Osteocyte (in vitro differentiated cells): ENCODE results near the gene DNM1. TPM values are rescaled to one million over a fixed set of nuclear protein-coding genes. Genes with fewer than 3 reads are reported as not detected.

Experiments
- DNase-seq: peaks from one replicate; pipeline ENCODE4 v3.0.0; 2021; ENCODE audit warnings: mixed read lengths; ENCODE audit not compliant: unreplicated experiment; ENCODE audit errors: extremely low spot score
- H3K27ac Mint-ChIP-seq: one replicate; pipeline ENCODE4 v1.8.0; 2021; ENCODE audit warnings: mild to moderate bottlenecking, mixed read lengths; ENCODE audit not compliant: unreplicated experiment
- H3K27me3 Mint-ChIP-seq: one replicate; pipeline ENCODE4 v1.8.0; 2021; ENCODE audit warnings: mixed read lengths; ENCODE audit not compliant: unreplicated experiment
- H3K36me3 Mint-ChIP-seq: one replicate; pipeline ENCODE4 v1.8.0; 2021; ENCODE audit warnings: mixed read lengths; ENCODE audit not compliant: unreplicated experiment
- H3K4me1 Mint-ChIP-seq: one replicate; pipeline ENCODE4 v1.8.0; 2021; ENCODE audit warnings: mixed read lengths; ENCODE audit not compliant: unreplicated experiment
- H3K4me3 Mint-ChIP-seq: one replicate; pipeline ENCODE4 v1.8.0; 2021; ENCODE audit warnings: mild to moderate bottlenecking, moderate library complexity, mixed read lengths; ENCODE audit not compliant: unreplicated experiment
- H3K9me3 Mint-ChIP-seq: one replicate; pipeline ENCODE4 v1.8.0; 2021; ENCODE audit warnings: mixed read lengths; ENCODE audit not compliant: unreplicated experiment
- CTCF ChIP-seq: fragments of 200-600 bp; sonication (generic); IDR thresholded peaks from 2 replicates; pipeline ENCODE4 v1.5.0; 2021; ENCODE audit warnings: antibody characterized with exemption, mild to moderate bottlenecking, moderate library complexity
- total RNA-seq: library from RNA; stranded (reverse); gene quantifications from 2 replicates; pipeline ENCODE4 v1.2.1, GENCODE V29; 2021

The DNM1 gene
- total RNA-seq, 1 donor from 2014 or later, result 45.4 TPM

- Mint-ChIP-seq H3K27ac (no peak overlapping the region), H3K9me3 (no peaks in the 10 kb centered on the region), H3K36me3 (peaks cover 12% of the 10 kb centered on the region), H3K4me3 (no peak overlapping the region), H3K27me3 (no peaks in the 10 kb centered on the region), H3K4me1 (no peaks in the 10 kb centered on the region)
- no peak for DNase-seq
- TF ChIP-seq CTCF, result no peak
Observed at GRCh38 chr9:128285033-128285784, 82.0 kb downstream of the DNM1 start.

GRCh38 chr9:128286440-128286839, 83.3 kb downstream of the DNM1 start:
- no peaks in the 10 kb centered on the region for H3K4me1 Mint-ChIP-seq
- no peak overlapping the region for H3K4me3 Mint-ChIP-seq
- no peaks in the 10 kb centered on the region for H3K9me3 Mint-ChIP-seq
- no peak for TF ChIP-seq CTCF
- H3K27me3 Mint-ChIP-seq, result no peaks in the 10 kb centered on the region
- H3K36me3 Mint-ChIP-seq, result peaks cover 7% of the 10 kb centered on the region
- no peak overlapping the region for H3K27ac Mint-ChIP-seq
- no peak for DNase-seq

GRCh38 chr9:128288273-128289004, 85.3 kb downstream of the DNM1 start:
- H3K27ac Mint-ChIP-seq, result no peak overlapping the region
- H3K36me3 Mint-ChIP-seq, result peaks cover 7% of the 10 kb centered on the region
- DNase-seq, result no peak
- no peak overlapping the region for H3K4me3 Mint-ChIP-seq
- no peaks in the 10 kb centered on the region for H3K9me3 Mint-ChIP-seq
- no peaks in the 10 kb centered on the region for H3K4me1 Mint-ChIP-seq
- H3K27me3 Mint-ChIP-seq, result no peaks in the 10 kb centered on the region
- TF ChIP-seq CTCF, result no peak

GRCh38 chr9:128292009-128292408, 88.8 kb downstream of the DNM1 start:
- Mint-ChIP-seq H3K4me3 (no peak overlapping the region), H3K27ac (no peak overlapping the region), H3K4me1 (peaks cover 6% of the 10 kb centered on the region), H3K27me3 (no peaks in the 10 kb centered on the region), H3K36me3 (peaks cover 3% of the 10 kb centered on the region), H3K9me3 (no peaks in the 10 kb centered on the region)
- no peak for TF ChIP-seq CTCF
- no peak for DNase-seq

- no peak overlapping the region for H3K27ac Mint-ChIP-seq
- TF ChIP-seq CTCF, result no peak
- no peak for DNase-seq
Observed at GRCh38 chr9:128293091-128293490, 89.9 kb downstream of the DNM1 start.

More at GRCh38 chr9:128293091-128293490, 89.9 kb downstream of the DNM1 start:
- no peaks in the 10 kb centered on the region for H3K9me3 Mint-ChIP-seq
- no peaks in the 10 kb centered on the region for H3K27me3 Mint-ChIP-seq
- H3K36me3 Mint-ChIP-seq, result peaks cover 3% of the 10 kb centered on the region
- no peak overlapping the region for H3K4me3 Mint-ChIP-seq
- peaks cover 6% of the 10 kb centered on the region for H3K4me1 Mint-ChIP-seq
